GM18499 (cell line): ENCODE measurements around the gene TRPM1.

Experiments
- ATAC-seq: cut with Tn5 transposase; IDR thresholded peaks from one replicate; pipeline ENCODE4 v1.9.1; 2021; ENCODE audit warnings: moderate number of reproducible peaks; ENCODE audit not compliant: insufficient read depth, unreplicated experiment

Gene TRPM1

GRCh38 chr15:31025996-31026395, 75.5 kb downstream of the TRPM1 start:
- no peak for ATAC-seq

- ATAC-seq, result no peak
Observed at GRCh38 chr15:31024979-31025378, 76.5 kb downstream of the TRPM1 start.

- no peak for ATAC-seq
Observed at GRCh38 chr15:31024330-31024729, 77.2 kb downstream of the TRPM1 start.

- no peak for ATAC-seq
Observed at GRCh38 chr15:31023841-31024240, 77.7 kb downstream of the TRPM1 start.

- ATAC-seq, result no peak
Observed at GRCh38 chr15:31021067-31021665, 80.4 kb downstream of the TRPM1 start.

- no peak for ATAC-seq
Observed at GRCh38 chr15:31020542-31020941, 81.0 kb downstream of the TRPM1 start.

GRCh38 chr15:31019986-31020385, 81.5 kb downstream of the TRPM1 start:
- no peak for ATAC-seq

GRCh38 chr15:31017311-31017710, 84.2 kb downstream of the TRPM1 start:
- no peak for ATAC-seq

GRCh38 chr15:31016446-31016915, 85.0 kb downstream of the TRPM1 start:
- no peak for ATAC-seq

- no peak for ATAC-seq
Observed at GRCh38 chr15:31014608-31014925, 87.0 kb downstream of the TRPM1 start.

- ATAC-seq, result peak; percentile 73
Observed at GRCh38 chr15:31013863-31014607, 87.5 kb downstream of the TRPM1 start.

- ATAC-seq, result no peak
Observed at GRCh38 chr15:31012455-31012854, 89.1 kb downstream of the TRPM1 start.

GRCh38 chr15:31010036-31010435, 91.5 kb downstream of the TRPM1 start:
- ATAC-seq, result no peak

- ATAC-seq, result no peak
Observed at GRCh38 chr15:31005660-31006059, 95.9 kb downstream of the TRPM1 start.

- peak; percentile 76 for ATAC-seq
Observed at GRCh38 chr15:31004220-31004733, 97.2 kb downstream of the TRPM1 start.

- no peak for ATAC-seq
Observed at GRCh38 chr15:31001702-31002101, 99.8 kb downstream of the TRPM1 start.

GRCh38 chr15:30999729-31000128, 101.8 kb downstream of the TRPM1 start:
- no peak for ATAC-seq

- no peak for ATAC-seq
Observed at GRCh38 chr15:30997270-30997669, 104.3 kb downstream of the TRPM1 start.

- ATAC-seq, result no peak
Observed at GRCh38 chr15:30992249-30992864, 109.2 kb downstream of the TRPM1 start.

GRCh38 chr15:30991255-30992235, 110.0 kb downstream of the TRPM1 start, which contains the start of gene MTMR10:
Gene MTMR10, minus strand, starts transcription at chr15:30991628. Its CDS starts 122 bp downstream, at chr15:30991506.
- peak; percentile 47 for ATAC-seq
